PC-9 (cell line): ENCODE data around the gene BST2. TPM values are rescaled to one million over a fixed set of nuclear protein-coding genes. Genes with fewer than 3 reads are reported as not detected.

Experiments used
- BruUV-seq: library from RNA; stranded (reverse); fragments of 400-500 nt; replicated peaks from 2 replicates; lab custom pipeline; 2021; lab: Mats Ljungman, UMichigan
- CTCF ChIA-PET: fragments of 300-600 bp; sonication (Branson Sonifier 250); formaldehyde crosslinking; loops from one replicate; lab custom pipeline; 2022; ENCODE audit warnings: antibody characterized with exemption; lab: Charles Lee
- POLR2A ChIA-PET: fragments of 300-600 bp; sonication (Branson Sonifier 250); formaldehyde crosslinking; loops from one replicate; lab custom pipeline; 2022; ENCODE audit warnings: antibody characterized with exemption; ENCODE audit not compliant: unreplicated experiment; lab: Charles Lee
- DNase-seq, 2 experiments: peaks; one replicate each; pipeline versions ENCODE4 v3.0.0 to v3.0.0-alpha.2; 2015 to 2022; ENCODE audit warnings: mixed read lengths in 1 of 2
- H2AFZ ChIP-seq: fragments of 200-600 bp; sonication (generic); 2 replicates; pipeline ENCODE4 v1.8.1; 2017; ENCODE audit warnings: antibody characterized with exemption
- H3F3A ChIP-seq: fragments of 200-600 bp; sonication (generic); 2 replicates; pipeline ENCODE4 v1.8.1; 2017; ENCODE audit warnings: antibody characterized with exemption, mild to moderate bottlenecking, low read depth; ENCODE audit not compliant: insufficient read depth
- H3K27ac ChIP-seq: fragments of 200-600 bp; sonication (generic); 2 replicates; pipeline ENCODE4 v1.6.1; 2016; ENCODE audit warnings: mixed run types
- H3K27me3 ChIP-seq: fragments of 200-600 bp; sonication (generic); 2 replicates; pipeline ENCODE4 v1.6.1; 2016; ENCODE audit warnings: low read depth, mixed run types; ENCODE audit not compliant: insufficient read depth
- H3K36me3 ChIP-seq: fragments of 200-600 bp; sonication (generic); 2 replicates; pipeline ENCODE4 v1.6.1; 2016; ENCODE audit warnings: low read depth, mixed run types
- H3K4me1 ChIP-seq: fragments of 200-600 bp; sonication (generic); replicated peaks from 2 replicates; pipeline ENCODE4 v1.6.1; 2016; ENCODE audit warnings: mixed run types; ENCODE audit not compliant: insufficient read depth
- H3K4me2 ChIP-seq: fragments of 200-600 bp; sonication (generic); 2 replicates; pipeline ENCODE4 v1.6.1; 2017; ENCODE audit warnings: mixed run types
- H3K4me3 ChIP-seq: fragments of 200-600 bp; sonication (generic); 2 replicates; pipeline ENCODE4 v1.6.1; 2016; ENCODE audit warnings: mixed run types
- H3K79me2 ChIP-seq: fragments of 200-600 bp; sonication (generic); 2 replicates; pipeline ENCODE4 v1.6.1; 2017; ENCODE audit warnings: low read depth, mixed run types
- H3K9me2 ChIP-seq: fragments of 200-600 bp; sonication (generic); 2 replicates; pipeline ENCODE4 v1.8.1; 2017; ENCODE audit warnings: mild to moderate bottlenecking; ENCODE audit not compliant: insufficient read depth
- H3K9me3 ChIP-seq: fragments of 200-600 bp; sonication (generic); 2 replicates; pipeline ENCODE4 v1.8.1; 2016; ENCODE audit warnings: low read depth; ENCODE audit not compliant: insufficient read depth
- H4K20me1 ChIP-seq: fragments of 200-600 bp; sonication (generic); 2 replicates; pipeline ENCODE4 v1.8.1; 2017; ENCODE audit not compliant: insufficient read depth
- EZH2 ChIP-seq: fragments of 200-600 bp; sonication (generic); IDR thresholded peaks from 2 replicates; pipeline ENCODE4 v1.8.0; 2017; ENCODE audit warnings: antibody characterized with exemption, low read depth
- intact Hi-C: fragments of 100-400 bp; cut with micrococcal nuclease; formaldehyde crosslinking; loops from one replicate; pipeline ENCODE4 v1.10.0; 2022; ENCODE audit not compliant: unreplicated experiment
- total RNA-seq: library from RNA; stranded (reverse); gene quantifications from 2 replicates; pipeline ENCODE4 v1.2.3, GENCODE V29; 2021
- TF ChIP-seq, protein P1 (sequence below): fragments of 200-600 bp; sonication (generic); conservative IDR thresholded peaks from 2 replicates; pipeline ENCODE4 v1.6.1; 2017; ENCODE audit warnings: mixed run types, antibody characterized with exemption, mild to moderate bottlenecking, moderate library complexity

Gene BST2
- total RNA-seq, 1 experiment from 2014 or later = 2.7 TPM

DNA sequence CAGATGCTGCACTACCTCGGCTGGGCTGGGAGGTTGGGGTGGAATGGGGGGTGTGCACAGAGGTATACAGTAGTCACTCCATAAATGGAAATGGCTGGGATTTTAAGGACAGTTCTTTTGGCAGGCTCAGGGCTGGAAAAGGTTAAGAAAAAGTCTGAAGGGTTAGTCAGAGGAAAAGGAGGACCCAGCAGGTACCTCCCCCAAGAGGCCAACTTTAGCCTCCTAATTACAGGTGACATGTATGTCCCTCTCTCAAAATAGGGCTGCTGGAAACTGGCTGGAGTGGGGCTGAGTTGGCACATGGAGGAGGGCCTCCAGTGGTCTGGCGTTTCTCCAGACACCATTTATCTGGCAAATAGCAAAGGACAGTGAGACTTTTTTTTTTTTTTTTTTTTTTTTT lies 12.4 kb downstream of the BST2 start:
- Histone ChIP-seq H4K20me1 (no peaks in the 10 kb centered on the region), H3K27me3 (no peaks in the 10 kb centered on the region), H3K79me2 (no peaks in the 10 kb centered on the region), H3K4me1 (peaks cover 7% of the 10 kb centered on the region), H2AFZ (no peak overlapping the region), H3F3A (peaks cover 7% of the 10 kb centered on the region; the same call in 1 of the 2 replicates), H3K27ac (no peak overlapping the region), H3K9me3 (0 out of 2 replicates have a peak, but pooled peaks cover 4% of the 10 kb centered on the region), H3K36me3 (no peaks in the 10 kb centered on the region), H3K4me2 (no peak overlapping the region), H3K4me3 (no peak overlapping the region), H3K9me2 (no peaks in the 10 kb centered on the region)
- DNase-seq = peak in 1 of 2 experiments; percentile 42
- ChIA-PET CTCF (no interaction called here), POLR2A (no interaction called here)
- BruUV-seq = no TSS peak
- intact Hi-C loops = no loop called here
- TF ChIP-seq, protein P1, sequence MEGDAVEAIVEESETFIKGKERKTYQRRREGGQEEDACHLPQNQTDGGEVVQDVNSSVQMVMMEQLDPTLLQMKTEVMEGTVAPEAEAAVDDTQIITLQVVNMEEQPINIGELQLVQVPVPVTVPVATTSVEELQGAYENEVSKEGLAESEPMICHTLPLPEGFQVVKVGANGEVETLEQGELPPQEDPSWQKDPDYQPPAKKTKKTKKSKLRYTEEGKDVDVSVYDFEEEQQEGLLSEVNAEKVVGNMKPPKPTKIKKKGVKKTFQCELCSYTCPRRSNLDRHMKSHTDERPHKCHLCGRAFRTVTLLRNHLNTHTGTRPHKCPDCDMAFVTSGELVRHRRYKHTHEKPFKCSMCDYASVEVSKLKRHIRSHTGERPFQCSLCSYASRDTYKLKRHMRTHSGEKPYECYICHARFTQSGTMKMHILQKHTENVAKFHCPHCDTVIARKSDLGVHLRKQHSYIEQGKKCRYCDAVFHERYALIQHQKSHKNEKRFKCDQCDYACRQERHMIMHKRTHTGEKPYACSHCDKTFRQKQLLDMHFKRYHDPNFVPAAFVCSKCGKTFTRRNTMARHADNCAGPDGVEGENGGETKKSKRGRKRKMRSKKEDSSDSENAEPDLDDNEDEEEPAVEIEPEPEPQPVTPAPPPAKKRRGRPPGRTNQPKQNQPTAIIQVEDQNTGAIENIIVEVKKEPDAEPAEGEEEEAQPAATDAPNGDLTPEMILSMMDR = no peak; the same call in 1 of the 2 replicates
- no peak for TF ChIP-seq EZH2

DNA sequence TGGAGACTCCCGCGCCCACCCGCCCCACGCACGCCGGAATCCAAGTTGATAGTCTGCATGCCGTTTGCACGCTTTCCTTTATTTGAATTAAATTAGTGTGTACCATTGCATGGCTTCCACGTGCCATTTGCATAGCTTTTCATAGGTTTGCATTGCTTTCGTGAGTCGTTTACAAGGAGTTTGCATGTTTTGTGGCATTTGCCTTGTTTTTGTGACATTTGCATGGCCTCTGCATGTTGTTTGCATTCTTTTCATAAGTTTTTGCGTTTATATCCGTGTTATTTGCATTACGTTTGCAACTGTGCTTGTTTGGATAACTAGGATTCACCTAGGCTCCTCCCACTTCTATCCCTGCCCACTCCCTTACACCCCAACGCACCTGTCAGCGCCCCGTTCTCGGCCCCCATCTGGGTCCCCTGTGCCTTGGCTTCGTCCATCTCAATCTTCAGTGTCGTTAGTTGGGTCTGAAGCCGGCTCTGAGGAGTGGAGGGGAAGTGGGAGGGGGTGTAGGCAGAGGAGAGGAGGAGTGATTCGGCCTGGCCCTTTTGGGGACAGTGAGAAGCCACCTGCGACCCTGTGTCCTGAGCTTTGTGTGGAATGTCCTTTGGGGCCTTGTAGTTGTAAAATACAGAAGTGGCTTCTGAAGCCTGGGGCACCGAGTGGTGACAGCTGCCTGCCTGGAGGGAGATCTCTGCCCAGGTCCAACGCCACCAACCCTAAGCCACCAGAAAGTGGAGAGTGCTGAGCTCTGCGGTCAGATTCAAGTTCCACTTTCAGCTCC lies 13.9 kb downstream of the BST2 start:
- Histone ChIP-seq H4K20me1 (no peaks in the 10 kb centered on the region), H3K36me3 (no peaks in the 10 kb centered on the region), H3K9me3 (0 out of 2 replicates have a peak, but pooled peaks cover 4% of the 10 kb centered on the region), H3K4me1 (peaks cover 7% of the 10 kb centered on the region), H2AFZ (peak overlapping the region; percentile 92), H3K79me2 (no peaks in the 10 kb centered on the region), H3K4me3 (peak overlapping the region; percentile 64), H3K27ac (no peak overlapping the region), H3K9me2 (no peaks in the 10 kb centered on the region), H3K4me2 (peak overlapping the region; percentile 96), H3F3A (peaks cover 7% of the 10 kb centered on the region; the same call in 1 of the 2 replicates), H3K27me3 (no peaks in the 10 kb centered on the region)
- CTCF ChIA-PET = interaction anchor here (0.5 kb wide), 1 partner anchor 19 kb away, joined by 3 read pairs; no protein-coding TSS in a partner anchor
- TF ChIP-seq, protein P1 = no peak; the same call in none of the 2 replicates
- no peak for TF ChIP-seq EZH2
- intact Hi-C loops = no loop called here
- BruUV-seq = no TSS peak
- DNase-seq = no peak
- POLR2A ChIA-PET = interaction anchor here (1.0 kb wide), 1 partner anchor 78 kb away, joined by 3 read pairs; no protein-coding TSS in a partner anchor

DNA sequence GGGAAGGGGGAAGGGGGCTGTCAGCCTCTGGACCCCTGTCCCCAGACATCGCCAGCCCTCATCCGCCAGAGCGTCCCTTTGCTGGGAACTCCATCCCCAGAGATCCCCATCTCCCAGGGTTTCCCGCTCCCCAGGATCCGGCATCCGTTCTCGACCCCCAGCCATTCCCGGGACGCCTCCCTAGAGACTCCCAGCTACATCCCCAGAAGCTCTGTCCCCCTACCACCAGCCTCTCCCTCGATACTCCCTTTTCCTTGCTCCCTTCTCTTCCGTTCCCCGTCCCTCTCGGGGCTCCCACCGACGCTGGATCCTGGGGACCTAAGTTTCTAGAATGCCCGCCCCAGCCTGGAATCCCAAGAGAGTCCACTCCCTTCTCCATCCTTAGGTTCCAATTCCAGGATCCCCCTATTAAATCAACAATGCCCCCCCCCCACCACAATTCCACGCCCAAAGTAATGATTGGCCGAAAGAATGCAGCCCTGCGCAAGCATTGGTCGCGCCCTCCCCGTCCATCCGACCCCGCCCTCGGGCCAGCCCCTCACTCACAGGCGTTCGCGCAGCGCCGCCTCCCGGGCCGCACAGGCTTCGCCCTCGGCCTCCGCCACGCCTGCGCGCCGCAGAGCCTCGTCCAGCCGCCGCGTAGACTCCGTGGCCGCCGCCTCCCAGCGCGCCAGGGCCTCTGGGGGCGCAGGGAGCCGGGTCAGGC lies 14.6 kb downstream of the BST2 start:
- Histone ChIP-seq H2AFZ (peak overlapping the region; percentile 92), H3K4me2 (peak overlapping the region; percentile 96), H3K27ac (no peak overlapping the region), H3K36me3 (no peaks in the 10 kb centered on the region), H4K20me1 (no peaks in the 10 kb centered on the region), H3K27me3 (no peaks in the 10 kb centered on the region), H3K4me3 (peak overlapping the region; percentile 64), H3F3A (peaks cover 7% of the 10 kb centered on the region; the same call in 1 of the 2 replicates), H3K9me2 (no peaks in the 10 kb centered on the region), H3K79me2 (no peaks in the 10 kb centered on the region), H3K9me3 (0 out of 2 replicates have a peak, but pooled peaks cover 4% of the 10 kb centered on the region), H3K4me1 (peaks cover 7% of the 10 kb centered on the region)
- DNase-seq = peak; percentile 82 to 92
- POLR2A ChIA-PET = no interaction called here
- intact Hi-C loops = no loop called here
- no peak for TF ChIP-seq EZH2
- TF ChIP-seq, protein P1 = peak; percentile 79
- BruUV-seq = no TSS peak
- CTCF ChIA-PET = interaction anchor here (0.5 to 0.7 kb wide), 2 partner anchors 70 to 98 kb away, joined by 4 read pairs; partner anchors contain the start of gene NXNL1
